ENCODE measurements around the gene GALNT18.

The GALNT18 gene

GRCh38 chr11:11265320-11265719 lies 356.5 kb downstream of the GALNT18 start:
- DNase-seq (ENCODE audit: low read depth) = no peak

DNA sequence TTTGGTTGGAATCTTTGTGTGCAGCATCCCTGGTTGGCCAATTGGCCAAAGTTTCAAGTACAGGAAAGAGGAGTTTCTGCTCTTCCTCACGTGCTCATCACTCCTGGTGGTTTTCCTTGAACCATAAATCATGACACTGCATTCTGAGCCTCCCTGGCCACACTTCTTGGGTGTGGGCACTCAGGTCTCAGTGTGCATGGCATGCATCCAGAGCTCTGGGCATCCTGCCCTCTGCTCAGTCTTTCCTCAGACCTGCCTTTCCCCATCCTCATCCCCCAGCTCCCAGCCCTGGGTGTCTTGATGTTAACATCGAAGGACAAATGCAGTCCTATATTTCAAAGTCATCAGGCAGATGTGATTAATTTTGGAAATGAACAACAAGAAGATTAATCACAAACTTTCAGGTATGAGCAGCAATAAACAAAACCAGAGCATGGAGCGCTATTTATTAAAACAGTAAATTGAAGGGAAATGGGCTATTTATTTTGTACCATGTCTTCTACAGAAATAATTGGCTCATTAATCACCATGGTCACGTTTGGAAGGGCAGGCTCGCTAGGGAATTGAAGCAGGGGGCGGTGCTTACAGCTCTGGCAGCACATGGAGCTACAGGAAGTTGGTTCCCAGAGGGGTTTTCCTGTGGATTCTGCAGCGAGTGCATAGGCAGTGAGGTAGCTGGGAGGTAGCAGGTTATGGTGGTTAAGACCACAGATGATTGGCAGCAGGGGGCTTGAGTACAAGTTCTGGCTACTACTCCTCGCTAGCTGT lies 358.4 kb downstream of the GALNT18 start:
- DNase-seq (ENCODE audit: low read depth) = no peak

- no peak for DNase-seq (ENCODE audit: low read depth)
Measured at GRCh38 chr11:11262171-11262920, 359.5 kb downstream of the GALNT18 start.

GRCh38 chr11:11261629-11262028 lies 360.2 kb downstream of the GALNT18 start:
- DNase-seq (ENCODE audit: low read depth) = no peak

DNA sequence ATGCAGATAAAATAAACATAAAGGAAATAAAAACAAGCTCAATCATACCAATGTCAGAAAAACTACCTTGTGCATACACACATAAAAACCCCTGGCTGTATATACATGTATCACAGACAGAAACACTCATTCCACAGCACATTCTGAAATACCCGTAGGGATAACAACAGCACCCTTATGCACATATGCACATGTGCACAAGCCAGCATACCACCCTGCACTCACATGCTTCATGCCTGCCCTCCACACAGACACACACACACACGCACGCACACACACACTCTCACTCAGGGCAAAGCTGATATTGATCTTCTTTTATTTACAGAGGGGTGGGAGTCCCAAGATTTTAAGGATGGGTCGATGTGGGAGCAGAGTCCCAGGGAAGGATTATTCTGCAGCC lies 360.9 kb downstream of the GALNT18 start:
- DNase-seq (ENCODE audit: low read depth) = no peak

DNA sequence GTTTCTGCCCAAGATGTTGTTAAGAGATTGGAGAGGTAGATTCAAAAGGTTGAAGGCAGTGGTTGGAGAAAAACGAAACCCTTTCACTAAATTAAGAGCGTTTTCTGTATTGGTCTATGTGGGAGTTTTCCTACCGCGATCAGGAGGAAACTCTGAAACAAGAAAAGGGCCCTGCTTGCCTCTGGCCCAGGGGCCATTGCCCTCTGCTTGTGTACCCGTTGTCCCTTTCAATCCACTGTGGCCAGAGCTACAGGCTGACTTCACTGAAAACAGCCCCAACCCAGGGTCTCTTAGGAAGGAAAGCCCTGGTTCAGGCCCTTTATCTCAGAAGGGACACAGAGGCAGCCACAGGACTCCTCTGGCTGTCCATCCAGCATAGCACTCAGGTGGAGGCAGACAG lies 367.8 kb downstream of the GALNT18 start:
- DNase-seq (ENCODE audit: low read depth) = no peak

GRCh38 chr11:11253497-11253896 lies 368.3 kb downstream of the GALNT18 start:
- no peak for DNase-seq (ENCODE audit: low read depth)

DNA sequence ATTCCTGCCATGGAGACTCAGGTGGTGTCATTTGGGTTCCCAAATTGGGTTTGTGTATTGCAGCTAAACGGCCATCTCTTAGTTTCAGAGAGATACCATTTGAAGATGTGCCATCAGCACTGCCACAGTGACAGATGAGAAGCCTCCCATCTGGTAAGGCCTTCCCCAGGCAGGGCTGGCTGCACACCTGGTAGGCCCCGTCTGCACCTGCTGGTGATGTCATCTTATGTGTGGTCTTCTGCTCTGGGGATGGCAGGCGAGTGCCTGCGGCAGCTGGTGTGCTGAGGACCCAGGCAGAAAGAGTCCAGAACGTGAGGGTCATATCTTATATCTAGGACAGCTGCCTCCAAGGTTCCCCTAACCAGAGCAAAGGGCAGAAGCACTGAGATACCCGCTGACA lies 369.4 kb downstream of the GALNT18 start:
- DNase-seq (ENCODE audit: low read depth) = no peak

DNA sequence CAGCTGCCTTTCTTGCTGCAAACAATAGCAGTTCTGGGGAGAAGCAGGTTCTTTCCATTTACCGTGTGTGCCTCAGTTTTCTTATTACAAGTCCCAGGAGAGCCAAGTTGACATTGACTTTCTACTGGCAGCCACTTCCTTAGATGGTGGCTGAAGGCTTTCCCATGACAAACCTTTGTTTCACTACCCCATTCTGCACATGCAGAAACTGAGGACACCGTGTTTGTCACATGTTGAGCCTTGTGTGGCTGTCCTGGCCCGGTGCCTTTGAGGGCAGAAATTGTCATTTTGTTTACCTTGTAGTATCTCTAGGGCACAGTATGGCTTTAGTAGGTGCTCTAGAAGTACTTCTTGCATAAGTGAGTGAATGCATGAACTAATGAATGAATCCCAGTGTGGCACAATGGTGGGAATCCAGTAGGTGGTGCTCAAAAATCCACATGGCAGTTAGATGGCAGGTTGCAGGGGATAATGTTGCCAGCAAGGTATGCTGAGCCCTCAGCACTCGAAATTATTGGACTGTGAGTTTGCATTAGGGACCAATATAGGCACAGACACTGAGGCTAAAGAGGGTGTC lies 370.3 kb downstream of the GALNT18 start:
- DNase-seq (ENCODE audit: low read depth) = no peak

- no peak for DNase-seq (ENCODE audit: low read depth)
Measured at GRCh38 chr11:11250470-11250869, 371.3 kb downstream of the GALNT18 start.

DNA sequence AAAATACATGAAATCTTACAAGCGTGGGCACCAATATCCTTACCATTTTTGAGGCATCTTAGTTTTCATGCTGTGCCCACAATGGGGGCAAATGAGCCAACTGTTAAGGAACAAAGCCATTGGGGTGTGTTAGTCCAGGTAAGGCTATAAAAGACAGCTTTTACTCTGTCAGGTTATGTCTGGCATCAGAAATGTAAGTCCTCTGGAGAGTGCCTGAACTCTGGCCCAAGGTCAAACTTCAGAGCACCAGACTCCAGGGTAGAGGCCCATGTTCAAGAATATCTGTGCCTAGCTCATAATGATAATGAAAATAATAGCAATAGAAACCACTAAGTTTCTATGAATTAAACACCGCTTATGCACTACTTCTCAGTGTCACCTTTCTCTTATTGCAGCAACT lies 374.2 kb downstream of the GALNT18 start:
- no peak for DNase-seq (ENCODE audit: low read depth)

- DNase-seq (ENCODE audit: low read depth) = no peak
Measured at GRCh38 chr11:11247086-11247485, 374.7 kb downstream of the GALNT18 start.

- DNase-seq (ENCODE audit: low read depth) = no peak
Measured at GRCh38 chr11:11246166-11246565, 375.6 kb downstream of the GALNT18 start.

DNA sequence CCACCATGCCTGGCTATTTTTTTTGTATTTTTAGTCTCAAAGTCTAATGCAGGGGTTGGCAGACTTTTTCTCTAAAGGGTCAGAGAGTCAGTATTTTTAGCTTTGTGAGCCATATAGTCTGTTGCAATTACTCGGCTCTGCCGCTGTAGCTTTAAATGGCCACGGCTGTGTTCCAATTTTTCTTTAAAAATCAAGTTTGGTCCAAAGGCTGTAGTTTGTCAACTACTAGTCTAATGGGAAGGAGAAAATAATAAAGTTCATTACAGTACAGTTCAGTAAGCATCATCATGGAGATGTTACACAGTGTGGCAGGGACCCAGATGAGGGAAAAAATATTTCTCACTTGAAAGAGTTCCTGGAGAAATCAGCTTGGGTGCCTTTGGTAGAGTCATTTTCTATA lies 376.4 kb downstream of the GALNT18 start:
- DNase-seq (ENCODE audit: low read depth) = no peak

- DNase-seq (ENCODE audit: low read depth) = no peak
Measured at GRCh38 chr11:11244470-11245080, 377.2 kb downstream of the GALNT18 start.

GRCh38 chr11:11243590-11244469 lies 378.0 kb downstream of the GALNT18 start:
- DNase-seq (ENCODE audit: low read depth) = no peak

- no peak for DNase-seq (ENCODE audit: low read depth)
Measured at GRCh38 chr11:11243209-11243589, 378.6 kb downstream of the GALNT18 start.

DNA sequence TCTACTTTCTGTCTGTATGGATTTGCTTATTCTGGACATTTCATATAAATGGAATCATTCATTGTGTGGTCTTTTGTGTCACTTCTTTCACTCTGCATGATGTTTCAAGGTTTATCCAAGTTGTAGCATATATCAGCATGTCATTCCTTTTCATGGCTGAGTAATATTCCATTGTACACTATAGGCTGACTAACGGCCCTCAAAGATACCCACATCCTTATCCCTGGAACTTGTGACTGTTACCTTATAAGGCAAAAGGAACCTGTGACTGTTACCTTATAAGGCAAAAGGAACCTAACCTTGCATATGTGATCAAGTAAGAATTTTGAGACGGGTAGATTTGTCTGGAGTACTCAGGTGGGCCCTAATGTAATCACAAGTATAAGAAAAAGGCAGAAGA lies 380.5 kb downstream of the GALNT18 start:
- DNase-seq (ENCODE audit: low read depth) = no peak

DNA sequence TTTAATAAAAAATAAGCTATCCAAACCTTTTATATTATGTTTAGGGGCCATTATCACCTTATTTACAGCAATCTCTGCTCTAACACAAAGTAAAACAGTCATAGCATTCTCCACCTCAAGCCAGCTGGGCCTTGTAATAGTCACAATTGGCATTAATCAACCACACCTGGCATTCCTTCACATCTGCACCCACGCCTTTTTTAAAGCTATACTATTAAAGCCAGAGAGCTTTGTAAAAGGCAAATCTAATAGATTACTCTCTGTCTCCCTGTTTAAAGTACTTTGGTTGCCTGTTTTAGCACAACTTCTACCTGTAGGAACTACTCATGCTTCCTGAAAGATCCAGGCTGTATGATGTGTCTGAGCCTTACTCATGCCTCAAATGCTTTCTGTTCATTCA lies 381.8 kb downstream of the GALNT18 start:
- DNase-seq (ENCODE audit: low read depth) = no peak

- DNase-seq (ENCODE audit: low read depth) = no peak
Measured at GRCh38 chr11:11237070-11237832, 384.6 kb downstream of the GALNT18 start.

DNA sequence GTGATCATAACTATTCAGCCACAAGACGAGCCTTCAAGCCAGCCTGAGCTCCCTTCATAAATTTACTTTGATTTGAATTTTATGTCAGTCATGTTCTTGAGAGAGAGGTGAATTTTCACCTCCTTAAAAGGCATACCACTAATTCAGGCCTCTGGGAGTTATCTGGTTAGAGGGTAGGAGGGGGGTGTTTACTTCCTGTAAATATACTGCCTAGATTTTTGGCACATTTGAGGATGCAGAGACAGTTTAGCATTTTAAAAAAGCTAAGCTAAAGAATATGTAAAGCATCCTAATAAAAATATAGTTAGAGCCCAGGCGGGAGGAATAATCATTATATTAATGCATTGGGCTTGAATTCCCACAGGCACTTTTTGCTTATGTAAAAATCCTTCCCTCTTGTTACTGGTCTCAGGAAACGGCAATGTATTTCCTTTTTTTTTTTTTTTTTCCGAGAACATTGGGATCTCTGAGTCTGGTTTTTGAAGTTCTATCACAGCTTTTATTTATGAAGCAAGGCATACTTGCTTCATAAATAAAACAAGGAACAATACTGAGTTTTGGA lies 385.2 kb downstream of the GALNT18 start:
- DNase-seq (ENCODE audit: low read depth) = no peak

Measured in stromal cell of bone marrow (primary cell).